ENCODE results near the gene GART. TPM values are rescaled to one million over a fixed set of nuclear protein-coding genes. Genes with fewer than 3 reads are reported as not detected.

Gene GART
- total and polyA plus RNA-seq, 2 of the 8 experiments (the other 6 are each of a cell fraction or from before 2014, with no cell fraction given) = 23.1 to 231 TPM

DNA sequence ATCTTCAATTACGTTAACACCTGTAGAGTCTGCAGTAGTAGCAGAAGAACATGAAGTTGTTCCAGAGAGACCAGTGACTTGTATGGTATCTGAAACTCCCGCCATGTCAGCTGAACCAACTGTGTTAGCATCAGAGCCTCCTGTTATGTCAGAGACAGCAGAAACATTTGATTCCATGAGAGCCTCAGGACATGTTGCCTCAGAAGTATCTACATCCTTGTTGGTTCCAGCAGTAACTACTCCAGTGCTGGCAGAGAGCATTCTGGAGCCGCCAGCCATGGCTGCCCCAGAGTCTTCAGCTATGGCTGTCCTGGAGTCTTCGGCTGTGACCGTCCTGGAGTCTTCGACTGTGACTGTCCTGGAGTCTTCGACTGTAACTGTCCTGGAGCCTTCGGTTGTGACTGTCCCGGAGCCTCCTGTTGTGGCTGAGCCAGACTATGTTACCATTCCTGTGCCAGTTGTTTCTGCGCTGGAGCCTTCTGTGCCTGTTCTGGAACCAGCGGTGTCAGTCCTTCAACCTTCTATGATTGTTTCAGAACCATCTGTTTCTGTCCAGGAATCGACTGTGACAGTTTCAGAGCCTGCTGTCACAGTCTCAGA lies 11.2 kb upstream of the GART start (continued):
- TF ChIP-seq SRF (IDR thresholded peaks at IDR 0.05; ENCODE audit: low read depth, low read length) = no peak
- TF ChIP-seq SIRT6 (IDR thresholded peaks at IDR 0.05; ENCODE audit: low read length) = no peak
